Activated CD8-positive, alpha-beta memory T cell treated with anti-CD3 and anti-CD28 coated beads, Interleukin-2, amount 50 U/mL, for 4 hours (primary cell): ENCODE measurements around the gene OPN4.

Experiments used
- DNase-seq: peaks from one replicate; pipeline ENCODE4 v3.0.0-alpha.2; 2020

Gene OPN4

GRCh38 chr10:86647773-86648703, 6.3 kb upstream of the OPN4 start:
- no peak for DNase-seq

DNA sequence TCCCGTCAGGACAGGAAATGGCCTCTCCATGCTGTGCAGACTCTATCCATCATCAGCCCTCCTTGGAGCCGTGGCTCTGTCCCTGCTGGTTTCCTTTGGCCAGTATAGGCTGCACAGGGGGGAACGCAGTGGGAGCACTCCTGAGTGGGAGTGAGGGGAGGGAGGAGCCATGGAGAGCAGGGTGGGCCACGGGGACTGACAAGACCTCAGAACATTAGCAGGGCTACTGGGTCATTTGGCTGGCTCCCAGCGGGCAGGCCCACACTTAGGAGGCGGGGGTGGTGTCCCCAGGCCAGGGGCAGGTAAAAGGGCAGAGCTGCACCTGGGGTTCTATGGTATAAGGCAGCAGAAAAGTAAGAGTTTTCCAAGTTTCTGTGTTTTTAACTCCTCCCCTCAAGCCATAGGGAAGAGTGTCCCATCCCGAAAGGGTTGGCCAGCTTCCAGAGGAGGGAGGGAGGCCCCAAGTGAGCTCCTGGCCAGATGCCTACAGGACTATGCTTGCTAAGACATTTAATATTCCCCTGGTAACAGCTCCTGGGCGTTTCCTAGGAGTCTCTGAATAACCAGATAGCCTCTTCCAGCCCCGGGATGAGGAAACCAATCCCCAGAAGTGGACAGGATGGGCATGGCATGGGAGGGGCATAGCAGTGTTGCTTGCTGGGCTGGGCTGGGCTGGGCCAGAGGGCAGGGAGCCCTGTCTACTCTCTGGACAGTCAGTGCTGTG, 5.5 kb upstream of the OPN4 start:
- no peak for DNase-seq

- DNase-seq = no peak
These were observed 4.7 kb upstream of the OPN4 start for GRCh38 chr10:86649471-86650150.

- DNase-seq = no peak
These were observed 4.2 kb upstream of the OPN4 start for GRCh38 chr10:86650151-86650550.

DNA sequence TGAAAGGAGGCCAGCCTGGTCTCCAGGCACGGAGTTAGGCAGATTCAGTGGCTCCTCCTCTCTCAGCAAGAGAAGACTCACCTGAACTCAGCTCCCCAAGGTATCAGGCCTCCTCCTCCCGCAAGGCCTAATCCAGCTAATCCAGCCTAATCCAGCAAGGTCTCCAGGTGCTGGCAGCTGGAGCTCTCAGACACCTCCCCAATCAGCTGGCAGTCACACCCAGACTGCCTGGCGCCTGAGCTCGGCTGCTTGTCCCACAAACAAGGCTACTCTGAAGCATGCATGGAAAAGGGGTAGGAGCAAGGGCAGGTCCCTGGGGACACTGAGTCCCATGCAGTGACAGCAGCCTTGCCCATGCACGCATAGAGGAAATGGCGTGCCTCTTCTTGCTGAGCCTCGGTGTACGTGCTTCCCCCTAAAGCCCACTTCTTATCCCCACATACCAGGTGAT, 3.3 kb upstream of the OPN4 start:
- no peak for DNase-seq

DNA sequence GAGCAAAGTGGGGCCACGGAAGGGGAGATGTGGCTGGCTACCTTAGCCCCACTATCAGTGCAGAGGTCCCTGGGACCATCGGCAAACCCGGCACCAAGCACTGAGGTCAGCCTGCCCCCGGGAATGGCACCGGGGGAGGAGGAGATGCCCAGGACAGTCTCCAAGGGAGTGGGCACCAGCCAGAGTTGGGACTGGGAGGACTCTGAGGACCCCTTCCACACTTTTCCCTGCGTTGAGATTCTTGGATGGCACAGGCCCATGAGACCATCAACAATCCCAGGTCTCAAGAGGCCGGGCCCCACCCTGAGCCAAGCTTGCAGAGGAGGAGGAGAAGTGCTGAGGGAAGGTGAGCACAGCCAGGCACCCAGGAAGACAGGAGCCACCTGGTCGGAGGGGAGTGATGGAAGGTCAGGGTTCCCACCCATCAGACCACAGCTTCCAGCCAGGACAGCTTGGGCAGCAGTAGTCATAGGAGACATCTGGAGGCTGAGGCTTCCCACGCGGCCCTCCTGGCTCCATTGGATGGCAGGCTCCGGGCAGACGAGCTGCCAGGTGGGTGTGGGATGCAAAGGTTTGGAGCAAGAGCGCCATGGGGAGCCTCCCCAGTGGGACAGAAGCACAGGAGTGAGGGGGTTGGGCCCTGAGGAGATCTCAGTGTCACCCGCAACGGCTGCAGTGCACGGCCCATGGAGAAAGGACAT, 2.6 kb upstream of the OPN4 start:
- DNase-seq = no peak

GRCh38 chr10:86652361-86653202, 1.8 kb upstream of the OPN4 start:
- peak; percentile 2 for DNase-seq

- DNase-seq = no peak
These were observed 968 bp upstream of the OPN4 start for GRCh38 chr10:86653379-86653778.

DNA sequence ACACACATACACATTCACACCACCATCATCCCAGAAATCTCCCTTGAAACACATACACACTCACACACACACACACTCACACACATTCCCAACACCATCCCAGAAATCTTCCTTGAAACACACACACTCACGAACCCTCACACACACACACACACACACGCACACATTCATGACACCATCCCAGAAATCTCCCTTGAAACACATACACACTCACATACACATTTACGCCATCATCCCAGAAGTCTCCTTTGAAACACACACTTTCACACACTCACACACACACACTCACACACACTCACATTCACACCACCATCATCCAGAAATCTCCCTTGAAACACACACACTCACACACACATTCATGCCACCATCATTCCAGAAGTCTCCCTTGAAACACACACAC, 360 bp upstream of the OPN4 start:
- DNase-seq = no peak

- DNase-seq = no peak
These were observed 810 bp downstream of the OPN4 start for GRCh38 chr10:86655173-86655540.

DNA sequence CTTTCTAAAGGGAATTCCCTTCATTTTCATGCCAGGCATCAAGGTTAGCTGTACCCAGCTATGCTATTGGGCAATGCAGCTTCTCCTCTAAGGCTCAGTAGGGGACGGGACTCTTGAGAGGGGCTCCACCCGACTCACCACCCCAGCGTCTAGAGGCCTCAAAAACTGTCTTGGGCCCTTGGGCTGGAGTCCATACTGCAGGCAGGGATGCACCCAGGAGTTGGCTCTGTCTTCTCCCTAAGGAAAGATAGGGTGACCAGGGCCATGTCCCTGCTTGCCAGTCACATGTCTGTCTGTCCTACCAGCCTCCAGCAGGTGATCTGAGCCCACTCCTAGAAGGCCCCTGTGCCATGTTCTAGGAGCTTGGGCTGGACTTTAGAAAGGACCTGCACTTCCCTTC, 1.2 kb downstream of the OPN4 start:
- no peak for DNase-seq

DNA sequence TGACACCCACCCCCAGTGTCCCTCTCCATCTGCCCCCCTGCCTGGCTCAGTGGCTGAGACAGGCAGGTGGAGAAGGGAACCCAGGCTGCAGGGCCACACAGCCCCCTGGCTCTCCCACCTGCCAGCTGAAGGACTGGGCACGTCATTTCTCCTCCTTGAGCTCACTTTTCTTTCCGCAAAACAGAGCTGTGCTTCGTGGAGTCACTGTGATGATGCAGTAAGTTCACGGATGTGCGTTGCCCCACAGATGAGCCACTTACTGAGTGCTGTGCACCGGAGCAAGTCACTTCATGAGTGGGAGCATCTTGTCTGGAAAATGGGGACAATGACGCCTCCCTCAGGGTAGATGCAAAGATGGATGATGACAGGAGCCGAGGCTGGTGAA, 2.7 kb downstream of the OPN4 start:
- no peak for DNase-seq

DNA sequence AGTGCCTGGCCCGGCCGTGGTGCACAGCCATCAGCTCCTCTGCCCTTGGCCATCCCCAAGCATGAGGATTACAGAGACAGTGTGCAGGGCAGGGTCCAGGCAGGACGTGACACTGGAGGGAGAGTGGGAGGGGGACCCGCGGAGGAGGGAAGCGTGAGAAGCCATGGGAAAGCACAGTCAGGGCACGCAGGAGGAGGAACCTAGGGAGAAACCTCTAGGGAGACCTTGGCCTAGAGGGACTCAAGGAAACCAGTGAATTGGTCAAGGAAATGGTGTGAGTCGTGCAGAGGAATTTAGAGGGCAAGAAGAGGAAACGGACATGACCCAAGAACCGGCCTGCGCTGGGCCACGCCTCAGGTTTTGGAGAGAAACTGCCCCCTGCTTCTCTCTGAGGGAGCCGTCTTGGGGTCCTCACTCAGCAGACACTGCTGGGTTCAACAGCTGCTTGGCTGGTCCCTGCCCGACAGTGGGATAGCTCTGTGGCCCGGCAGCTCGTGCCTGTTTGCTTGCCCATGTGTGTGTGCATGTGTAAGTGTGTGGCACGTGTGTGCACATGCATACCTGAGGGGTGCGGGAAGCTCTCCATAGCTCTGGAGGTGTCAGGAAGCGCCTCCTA, 3.2 kb downstream of the OPN4 start:
- no peak for DNase-seq

DNA sequence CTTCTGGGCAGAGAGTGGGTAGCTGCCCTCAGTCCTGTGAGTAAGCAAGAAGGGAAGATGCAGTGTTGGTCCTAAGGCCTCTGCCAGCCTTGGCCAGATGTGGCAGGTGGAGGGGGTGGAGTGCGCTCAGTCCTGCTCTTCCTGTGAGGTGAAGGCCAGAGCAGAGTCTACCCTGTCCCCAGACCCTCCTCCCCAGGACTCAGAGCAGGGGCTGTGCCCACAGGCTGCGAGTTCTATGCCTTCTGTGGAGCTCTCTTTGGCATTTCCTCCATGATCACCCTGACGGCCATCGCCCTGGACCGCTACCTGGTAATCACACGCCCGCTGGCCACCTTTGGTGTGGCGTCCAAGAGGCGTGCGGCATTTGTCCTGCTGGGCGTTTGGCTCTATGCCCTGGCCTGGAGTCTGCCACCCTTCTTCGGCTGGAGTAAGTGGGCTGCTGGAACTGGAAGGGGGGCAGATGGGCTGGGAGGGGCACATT, 4.0 kb downstream of the OPN4 start:
- no peak for DNase-seq

DNA sequence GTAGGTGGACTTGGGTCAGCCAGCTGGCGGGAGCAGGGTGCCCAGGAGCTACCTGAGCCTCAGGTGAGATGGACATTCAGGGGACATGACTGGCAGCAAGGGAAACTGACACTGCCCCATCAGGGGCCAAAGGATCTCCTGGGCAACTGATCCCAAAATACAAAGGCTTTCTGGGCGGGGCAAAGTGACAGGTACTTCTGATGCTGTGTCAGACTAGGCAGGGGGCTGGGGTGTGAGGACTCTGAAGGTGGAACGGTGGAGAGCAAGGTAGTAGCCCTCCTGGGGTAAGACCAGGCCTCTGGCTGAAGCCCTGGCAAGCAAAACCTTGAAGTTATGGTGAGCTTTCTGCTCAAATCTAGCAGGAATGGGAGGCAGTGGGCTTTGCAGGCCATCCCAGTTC, 4.4 kb downstream of the OPN4 start:
- DNase-seq = no peak

DNA sequence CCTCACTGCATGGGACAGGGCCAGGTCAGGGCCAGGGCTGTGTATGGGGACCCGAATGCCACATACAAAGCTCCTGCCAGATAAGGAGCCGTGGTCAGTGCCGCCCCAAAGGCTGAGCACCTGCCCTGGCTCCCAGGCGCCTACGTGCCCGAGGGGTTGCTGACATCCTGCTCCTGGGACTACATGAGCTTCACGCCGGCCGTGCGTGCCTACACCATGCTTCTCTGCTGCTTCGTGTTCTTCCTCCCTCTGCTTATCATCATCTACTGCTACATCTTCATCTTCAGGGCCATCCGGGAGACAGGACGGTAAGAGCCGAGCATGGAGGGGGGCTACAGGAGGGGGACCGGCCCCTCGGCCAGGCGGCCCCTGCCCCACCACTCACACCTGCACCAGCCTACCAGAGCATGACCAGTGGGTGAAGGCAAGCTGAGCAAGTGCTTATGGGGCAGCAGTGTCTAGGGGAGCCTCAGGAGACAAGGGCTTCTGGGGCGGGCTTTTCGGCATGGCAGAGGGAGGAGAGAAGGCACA, 4.9 kb downstream of the OPN4 start:
- no peak for DNase-seq

- DNase-seq = no peak
These were observed 5.5 kb downstream of the OPN4 start for GRCh38 chr10:86659721-86660453.

- no peak for DNase-seq
These were observed 7.0 kb downstream of the OPN4 start for GRCh38 chr10:86661161-86662025.
